ENCODE measurements around the gene ARHGAP36.

DNA sequence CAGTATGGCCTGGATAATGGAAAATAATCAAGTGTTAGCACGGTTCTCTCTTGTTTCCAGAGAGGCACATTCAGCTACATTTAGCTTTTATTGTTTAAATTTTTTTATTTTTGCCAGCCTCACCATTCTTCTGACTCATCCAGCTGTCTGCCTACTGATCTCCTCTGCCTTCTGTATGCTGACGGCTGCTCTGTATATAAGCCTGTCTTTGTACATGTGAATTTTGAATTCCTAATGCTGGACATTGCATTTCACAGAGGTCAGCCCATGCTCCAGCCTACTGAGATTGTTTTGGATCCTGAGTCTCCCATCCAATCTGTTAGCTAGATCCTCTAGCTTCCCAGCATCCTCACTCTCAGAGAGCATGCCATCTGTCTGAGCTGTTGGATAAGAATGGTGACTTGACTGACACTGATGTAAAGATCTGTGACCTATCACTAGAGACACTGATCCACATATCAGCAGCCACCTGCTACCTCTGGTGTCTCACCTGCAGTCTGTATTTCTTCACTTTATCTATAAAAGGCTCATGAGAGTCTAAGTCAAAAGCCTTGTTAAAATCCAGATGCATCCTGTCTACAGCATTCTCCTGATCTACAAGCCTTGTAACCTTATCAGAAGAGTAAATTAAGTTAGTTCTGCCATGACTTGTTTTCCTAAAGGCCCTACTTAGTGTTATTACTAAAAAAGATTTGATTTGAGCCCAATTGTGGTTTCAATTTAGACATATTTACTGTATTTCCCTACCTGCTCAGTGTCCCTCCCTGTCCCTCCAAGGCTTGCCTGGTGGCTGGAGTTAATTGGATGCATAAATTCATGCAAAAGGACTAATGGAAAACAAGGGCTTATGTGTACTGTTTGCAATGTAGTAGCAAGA lies 25.6 kb upstream of the ARHGAP36 start:
- TF ChIP-seq CTCF (IDR thresholded peaks at IDR 0.05) (no peak), POLR2AphosphoS5 (IDR thresholded peaks at IDR 0.05; ENCODE audit: low read depth, low read length) (no peak), REST (IDR thresholded peaks at IDR 0.05; ENCODE audit: insufficient read depth in 1 of 2, low read depth in 2 of 2, low read length in 1 of 2) (no peak), TCF7L2 (IDR thresholded peaks at IDR 0.05; ENCODE audit: low read depth, low read length) (no peak)
